ENCODE data around the gene HOXC5.
A peak's percentile ranks its signal among the peaks of the same experiment; 100 is the strongest.

Gene HOXC5

DNA sequence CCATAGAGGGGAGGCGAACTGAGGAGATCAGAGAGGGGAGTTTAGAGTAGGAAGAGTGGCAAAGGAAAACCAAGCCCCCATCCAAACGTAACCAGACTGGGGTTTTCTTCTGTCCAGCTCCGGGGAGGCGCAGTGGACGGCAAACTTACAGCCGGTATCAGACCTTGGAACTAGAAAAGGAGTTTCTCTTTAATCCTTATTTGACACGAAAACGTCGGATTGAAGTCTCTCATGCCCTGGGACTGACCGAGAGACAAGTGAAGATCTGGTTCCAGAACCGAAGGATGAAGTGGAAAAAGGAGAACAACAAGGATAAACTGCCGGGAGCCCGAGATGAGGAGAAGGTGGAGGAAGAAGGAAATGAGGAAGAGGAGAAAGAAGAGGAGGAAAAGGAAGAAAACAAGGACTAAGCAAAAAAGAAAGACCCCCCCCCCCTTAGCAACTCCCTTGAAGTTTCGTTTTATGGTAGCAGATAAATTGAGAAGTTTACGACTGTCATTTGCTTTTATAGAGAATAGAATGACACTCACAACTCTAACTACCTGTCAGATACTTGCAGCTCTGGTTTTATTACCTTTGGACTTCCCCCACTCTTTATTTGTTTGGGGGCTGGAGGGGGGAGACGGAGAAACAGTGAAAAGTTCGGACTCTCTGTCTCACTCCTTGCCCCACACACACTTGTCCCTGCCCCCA is 21.7 kb upstream of the HOXC5 start:
- H3K4me1 ChIP-seq (ENCODE audit: insufficient read depth, low read length): no peaks in the 10 kb centered on the region
- H3K9ac ChIP-seq (ENCODE audit: low read depth, low read length): no peak overlapping the region
- H3K27ac ChIP-seq (ENCODE audit: low read length): no peak overlapping the region
- H3K36me3 ChIP-seq (ENCODE audit: insufficient read depth, low read depth, low read length): no peaks in the 10 kb centered on the region
- no peaks in the 10 kb centered on the region; the same call in 1 of the 2 replicates for H3K9me3 ChIP-seq (ENCODE audit: insufficient read depth, low read depth, low read length)
- no peak overlapping the region for H3K4me3 ChIP-seq (ENCODE audit: low read length)
- peaks cover 100% of the 10 kb centered on the region for H3K27me3 ChIP-seq (ENCODE audit: insufficient read depth, low read length)

DNA sequence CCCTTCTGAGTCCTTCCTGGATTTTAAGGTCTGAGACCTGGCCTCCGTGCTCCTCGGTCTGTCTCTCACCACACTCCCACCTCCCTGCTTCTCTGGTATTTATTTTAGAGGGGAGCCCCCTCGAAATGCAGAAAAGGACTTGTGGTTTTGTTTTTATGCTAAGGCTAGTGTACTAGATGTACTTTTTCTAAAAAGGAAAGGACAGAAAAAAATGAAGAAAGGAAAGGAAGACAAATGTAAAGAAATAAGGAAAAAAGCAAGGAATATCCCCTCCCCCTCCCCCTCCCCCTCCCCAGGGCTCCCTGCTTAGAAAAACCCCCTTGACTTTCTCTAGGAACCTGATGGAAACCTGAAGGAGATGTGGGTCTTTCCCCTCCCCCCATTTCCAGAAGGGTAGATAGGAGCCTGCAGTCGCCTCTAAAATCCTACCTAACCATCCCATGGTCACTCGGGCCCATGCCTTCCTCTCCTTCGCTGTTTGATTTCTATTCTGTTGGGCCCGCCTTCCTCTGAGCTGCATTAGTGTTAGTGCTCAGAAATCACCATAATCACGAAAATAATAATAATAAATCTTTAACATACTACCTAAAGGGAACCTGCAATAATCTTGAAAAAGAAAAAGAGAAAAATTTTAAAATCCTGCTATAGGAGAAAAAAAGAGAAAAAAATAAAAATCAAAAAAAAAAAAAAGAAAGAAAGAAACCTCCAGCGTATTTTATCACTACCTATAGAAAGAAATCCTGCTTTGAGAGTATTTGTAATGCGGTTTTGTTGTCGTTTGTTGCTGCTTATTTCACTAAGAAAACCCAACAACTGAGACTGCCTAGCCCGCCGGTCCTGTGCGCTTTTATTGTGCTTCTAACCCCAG is 21.0 kb upstream of the HOXC5 start:
- Histone ChIP-seq H3K4me1 (ENCODE audit: insufficient read depth, low read length) (no peaks in the 10 kb centered on the region), H3K9me3 (ENCODE audit: insufficient read depth, low read depth, low read length) (no peaks in the 10 kb centered on the region; the same call in 1 of the 2 replicates), H3K36me3 (ENCODE audit: insufficient read depth, low read depth, low read length) (no peaks in the 10 kb centered on the region), H3K27me3 (ENCODE audit: insufficient read depth, low read length) (peaks cover 100% of the 10 kb centered on the region), H3K4me3 (ENCODE audit: low read length) (no peak overlapping the region), H3K27ac (ENCODE audit: low read length) (no peak overlapping the region), H3K9ac (ENCODE audit: low read depth, low read length) (no peak overlapping the region)

DNA sequence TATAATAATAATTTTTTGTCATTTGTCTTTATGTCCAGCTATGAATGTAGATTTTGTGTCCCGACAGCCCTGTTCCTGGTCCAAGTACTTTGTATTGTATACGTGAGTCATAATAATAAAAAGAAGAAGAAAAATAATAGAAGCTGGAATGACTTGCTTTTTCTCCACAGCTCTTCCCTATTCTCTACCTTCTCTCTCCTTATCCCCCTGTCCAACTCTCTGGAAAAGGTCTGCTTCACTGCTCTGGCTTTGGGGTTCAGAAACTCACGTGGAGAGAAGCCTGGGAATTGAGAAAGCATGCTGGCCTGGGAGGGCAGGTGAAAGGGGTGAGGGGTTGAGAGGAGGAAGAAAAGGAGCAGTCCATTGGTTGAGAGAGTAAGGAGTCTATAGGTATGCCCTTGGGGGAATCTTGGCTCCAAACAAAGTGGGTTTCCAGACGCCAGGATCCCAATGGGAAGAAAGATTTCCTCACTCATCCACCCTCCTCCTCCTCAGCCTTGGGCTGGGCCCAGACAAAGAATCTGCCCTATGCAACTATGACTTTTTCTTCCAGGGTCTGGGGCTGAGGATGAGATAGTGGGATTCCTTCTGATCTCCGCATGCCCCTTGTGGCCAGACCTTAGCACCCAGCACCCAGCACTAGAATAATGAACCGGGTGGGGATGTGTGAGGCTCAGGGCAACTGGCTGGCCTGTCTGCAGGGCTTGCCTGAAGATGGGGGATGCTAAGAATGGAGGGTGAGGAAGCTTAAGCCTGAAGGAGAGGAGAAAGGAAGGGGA is 20.0 kb upstream of the HOXC5 start:
- no peak overlapping the region for H3K9ac ChIP-seq (ENCODE audit: low read depth, low read length)
- H3K36me3 ChIP-seq (ENCODE audit: insufficient read depth, low read depth, low read length): no peaks in the 10 kb centered on the region
- no peak overlapping the region for H3K4me3 ChIP-seq (ENCODE audit: low read length)
- peaks cover 100% of the 10 kb centered on the region for H3K27me3 ChIP-seq (ENCODE audit: insufficient read depth, low read length)
- no peaks in the 10 kb centered on the region; the same call in 1 of the 2 replicates for H3K9me3 ChIP-seq (ENCODE audit: insufficient read depth, low read depth, low read length)
- H3K27ac ChIP-seq (ENCODE audit: low read length): no peak overlapping the region
- no peaks in the 10 kb centered on the region for H3K4me1 ChIP-seq (ENCODE audit: insufficient read depth, low read length)

DNA sequence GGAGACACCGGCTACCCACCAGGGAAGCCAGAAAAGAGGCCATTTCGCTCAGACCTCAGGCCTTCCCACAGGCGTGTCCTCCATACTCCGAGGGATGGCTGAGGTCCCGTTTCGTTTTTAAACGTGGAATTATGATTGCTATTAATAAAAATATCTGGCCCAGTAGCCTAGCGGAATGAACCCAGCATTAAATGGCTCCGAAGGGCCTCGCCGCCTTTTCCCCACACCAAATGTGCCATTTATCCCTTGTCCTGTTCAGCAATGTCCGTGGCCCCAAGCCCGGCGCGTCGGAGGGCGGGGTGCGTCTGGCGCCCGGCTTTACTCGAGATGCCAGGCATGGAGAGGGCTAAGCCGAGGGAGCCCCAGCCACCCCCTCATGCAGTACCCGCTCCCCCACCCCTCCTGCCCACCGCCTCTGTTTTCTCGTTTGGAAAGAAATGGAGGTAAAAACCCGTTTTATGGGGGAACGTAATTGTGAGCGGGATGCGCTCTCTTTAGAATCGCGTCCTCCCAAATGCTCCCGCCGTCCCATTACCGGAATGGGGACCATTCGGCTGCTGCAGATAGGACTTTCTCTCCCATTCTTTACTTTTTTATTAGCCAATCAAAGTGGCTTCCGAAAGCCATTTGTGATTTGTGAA is 18.4 kb upstream of the HOXC5 start:
- no peak overlapping the region for H3K9ac ChIP-seq (ENCODE audit: low read depth, low read length)
- H3K36me3 ChIP-seq (ENCODE audit: insufficient read depth, low read depth, low read length): no peaks in the 10 kb centered on the region
- H3K27me3 ChIP-seq (ENCODE audit: insufficient read depth, low read length): peaks cover 100% of the 10 kb centered on the region
- H3K4me1 ChIP-seq (ENCODE audit: insufficient read depth, low read length): peaks cover 3% of the 10 kb centered on the region; the same call in 1 of the 2 replicates
- H3K4me3 ChIP-seq (ENCODE audit: low read length): no peak overlapping the region
- H3K27ac ChIP-seq (ENCODE audit: low read length): no peak overlapping the region
- no peaks in the 10 kb centered on the region; the same call in 1 of the 2 replicates for H3K9me3 ChIP-seq (ENCODE audit: insufficient read depth, low read depth, low read length)

DNA sequence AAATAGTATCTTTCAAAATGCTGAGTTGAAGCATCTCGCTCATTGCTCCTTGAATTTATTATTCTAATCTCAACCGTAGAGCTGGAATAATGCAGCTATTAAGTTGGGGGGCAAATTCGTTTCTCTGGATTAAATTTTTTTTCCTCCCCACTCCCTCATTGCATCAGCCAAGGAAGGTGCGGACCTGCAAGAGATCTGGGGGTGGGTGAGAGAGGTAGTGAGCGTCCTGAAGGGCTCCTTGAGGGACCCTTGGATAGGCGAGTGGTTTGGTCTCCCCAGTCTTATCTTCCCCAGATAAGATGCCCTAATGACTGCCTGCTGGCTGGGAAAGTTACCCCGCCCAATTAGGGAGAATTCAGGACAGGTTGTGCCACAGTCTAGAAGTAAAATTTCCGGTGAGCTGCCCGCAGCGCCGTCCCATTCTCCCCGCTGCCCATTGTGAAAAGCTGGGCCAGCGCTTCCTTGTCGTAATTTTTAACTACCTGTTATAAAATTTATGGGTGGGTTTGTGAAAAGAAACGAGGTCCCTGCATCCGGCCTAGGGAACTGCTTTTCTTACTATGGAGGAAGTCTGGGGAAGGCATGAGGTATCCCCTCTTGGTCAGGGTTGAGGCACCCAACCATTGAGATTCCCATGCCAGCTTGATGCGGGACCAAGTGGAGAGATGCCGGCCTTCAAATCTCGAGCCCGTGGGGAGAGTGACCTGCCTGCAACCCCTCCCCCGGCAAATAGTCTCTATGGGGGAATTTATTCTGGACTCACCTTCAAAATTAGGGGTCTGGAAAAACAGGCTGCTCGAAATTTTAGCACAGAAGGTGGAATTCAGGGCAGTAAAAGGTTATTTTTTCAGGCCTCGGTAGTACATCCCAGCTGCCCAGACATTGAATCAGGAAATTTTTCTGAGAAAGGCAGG is 17.6 kb upstream of the HOXC5 start:
- H3K27ac ChIP-seq (ENCODE audit: low read length): no peak overlapping the region
- H3K27me3 ChIP-seq (ENCODE audit: insufficient read depth, low read length): peaks cover 100% of the 10 kb centered on the region
- peaks cover 3% of the 10 kb centered on the region; the same call in 1 of the 2 replicates for H3K4me1 ChIP-seq (ENCODE audit: insufficient read depth, low read length)
- no peaks in the 10 kb centered on the region for H3K36me3 ChIP-seq (ENCODE audit: insufficient read depth, low read depth, low read length)
- no peaks in the 10 kb centered on the region; the same call in 1 of the 2 replicates for H3K9me3 ChIP-seq (ENCODE audit: insufficient read depth, low read depth, low read length)
- H3K4me3 ChIP-seq (ENCODE audit: low read length): no peak overlapping the region
- no peak overlapping the region for H3K9ac ChIP-seq (ENCODE audit: low read depth, low read length)

DNA sequence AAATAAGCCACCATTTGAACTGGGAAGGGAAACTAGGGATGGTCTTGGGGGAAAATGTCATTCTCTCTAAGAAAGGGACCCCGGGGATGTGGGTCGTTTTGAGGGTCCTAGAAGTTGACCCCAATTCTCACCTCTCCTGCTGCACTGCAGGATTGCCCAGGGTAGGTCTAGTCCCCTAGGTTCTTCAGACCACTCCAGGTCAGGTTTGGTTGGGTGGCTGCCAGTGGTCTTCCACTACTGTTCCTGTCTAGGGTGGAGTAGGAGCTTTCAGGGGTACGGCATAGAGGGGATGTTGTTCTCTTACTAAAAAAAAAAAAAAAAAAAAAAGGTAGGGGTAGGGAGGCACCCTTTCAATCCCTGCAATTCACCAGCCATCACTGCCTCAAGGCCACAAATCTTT is 16.8 kb upstream of the HOXC5 start:
- no peak overlapping the region for H3K4me3 ChIP-seq (ENCODE audit: low read length)
- H3K9ac ChIP-seq (ENCODE audit: low read depth, low read length): no peak overlapping the region
- H3K9me3 ChIP-seq (ENCODE audit: insufficient read depth, low read depth, low read length): no peaks in the 10 kb centered on the region; the same call in 1 of the 2 replicates
- no peak overlapping the region for H3K27ac ChIP-seq (ENCODE audit: low read length)
- peaks cover 100% of the 10 kb centered on the region for H3K27me3 ChIP-seq (ENCODE audit: insufficient read depth, low read length)
- H3K36me3 ChIP-seq (ENCODE audit: insufficient read depth, low read depth, low read length): no peaks in the 10 kb centered on the region
- H3K4me1 ChIP-seq (ENCODE audit: insufficient read depth, low read length): peaks cover 3% of the 10 kb centered on the region; the same call in 1 of the 2 replicates

DNA sequence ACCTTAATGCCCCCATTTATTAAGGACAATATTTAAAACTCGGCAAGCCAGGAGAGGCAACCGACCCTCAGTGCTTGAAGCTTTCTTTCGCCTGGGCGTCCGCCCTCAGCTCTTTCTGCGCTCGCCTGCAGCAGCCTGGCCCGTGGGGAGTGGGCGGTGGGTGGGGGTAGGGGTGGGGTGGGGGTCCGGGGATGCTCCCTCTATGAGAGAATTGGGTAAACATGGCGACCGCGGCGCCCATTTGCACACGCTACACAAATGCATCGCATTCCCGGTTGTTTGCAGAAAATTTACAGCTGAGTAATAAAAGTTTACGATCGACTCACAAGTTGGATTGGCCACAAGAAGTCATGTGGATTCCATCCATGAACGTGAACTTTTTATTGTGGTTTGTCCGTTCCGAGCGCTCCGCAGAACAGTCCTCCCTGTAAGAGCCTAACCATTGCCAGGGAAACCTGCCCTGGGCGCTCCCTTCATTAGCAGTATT is 16.3 kb upstream of the HOXC5 start:
- no peak overlapping the region for H3K27ac ChIP-seq (ENCODE audit: low read length)
- H3K4me3 ChIP-seq (ENCODE audit: low read length): no peak overlapping the region
- no peaks in the 10 kb centered on the region; the same call in 1 of the 2 replicates for H3K9me3 ChIP-seq (ENCODE audit: insufficient read depth, low read depth, low read length)
- H3K4me1 ChIP-seq (ENCODE audit: insufficient read depth, low read length): peaks cover 3% of the 10 kb centered on the region; the same call in 1 of the 2 replicates
- no peaks in the 10 kb centered on the region for H3K36me3 ChIP-seq (ENCODE audit: insufficient read depth, low read depth, low read length)
- peaks cover 100% of the 10 kb centered on the region for H3K27me3 ChIP-seq (ENCODE audit: insufficient read depth, low read length)
- H3K9ac ChIP-seq (ENCODE audit: low read depth, low read length): no peak overlapping the region

DNA sequence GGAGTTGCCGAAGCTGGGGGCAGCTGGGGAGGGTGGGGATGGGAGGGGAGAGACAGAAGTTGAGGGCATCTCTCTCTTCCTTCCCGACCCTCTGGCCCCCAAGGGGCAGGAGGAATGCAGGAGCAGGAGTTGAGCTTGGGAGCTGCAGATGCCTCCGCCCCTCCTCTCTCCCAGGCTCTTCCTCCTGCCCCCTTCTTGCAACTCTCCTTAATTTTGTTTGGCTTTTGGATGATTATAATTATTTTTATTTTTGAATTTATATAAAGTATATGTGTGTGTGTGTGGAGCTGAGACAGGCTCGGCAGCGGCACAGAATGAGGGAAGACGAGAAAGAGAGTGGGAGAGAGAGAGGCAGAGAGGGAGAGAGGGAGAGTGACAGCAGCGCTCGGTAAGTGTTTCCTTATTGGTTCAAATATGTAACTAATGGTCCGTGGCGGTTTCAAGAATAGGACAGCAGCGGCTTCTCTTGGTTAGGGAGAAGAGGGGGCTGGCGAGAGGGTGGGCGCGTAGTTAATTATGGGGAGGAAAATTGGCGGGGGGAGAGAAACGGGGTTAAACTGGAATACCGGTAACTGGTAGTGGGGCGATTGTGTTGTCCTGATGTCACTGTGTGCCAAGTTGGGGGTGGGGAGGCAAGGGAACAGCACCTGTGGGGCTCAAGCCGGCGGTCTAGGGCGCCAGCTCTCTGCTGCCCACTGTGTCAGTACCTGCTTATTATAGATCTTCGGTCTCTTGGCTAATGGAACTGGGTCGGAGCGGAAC is 15.6 kb upstream of the HOXC5 start:
- H3K4me3 ChIP-seq (ENCODE audit: low read length): peak overlapping the region; percentile 51
- peaks cover 3% of the 10 kb centered on the region; the same call in 1 of the 2 replicates for H3K4me1 ChIP-seq (ENCODE audit: insufficient read depth, low read length)
- no peak overlapping the region for H3K9ac ChIP-seq (ENCODE audit: low read depth, low read length)
- H3K9me3 ChIP-seq (ENCODE audit: insufficient read depth, low read depth, low read length): no peaks in the 10 kb centered on the region; the same call in 1 of the 2 replicates
- peaks cover 100% of the 10 kb centered on the region for H3K27me3 ChIP-seq (ENCODE audit: insufficient read depth, low read length)
- H3K27ac ChIP-seq (ENCODE audit: low read length): no peak overlapping the region
- H3K36me3 ChIP-seq (ENCODE audit: insufficient read depth, low read depth, low read length): no peaks in the 10 kb centered on the region

DNA sequence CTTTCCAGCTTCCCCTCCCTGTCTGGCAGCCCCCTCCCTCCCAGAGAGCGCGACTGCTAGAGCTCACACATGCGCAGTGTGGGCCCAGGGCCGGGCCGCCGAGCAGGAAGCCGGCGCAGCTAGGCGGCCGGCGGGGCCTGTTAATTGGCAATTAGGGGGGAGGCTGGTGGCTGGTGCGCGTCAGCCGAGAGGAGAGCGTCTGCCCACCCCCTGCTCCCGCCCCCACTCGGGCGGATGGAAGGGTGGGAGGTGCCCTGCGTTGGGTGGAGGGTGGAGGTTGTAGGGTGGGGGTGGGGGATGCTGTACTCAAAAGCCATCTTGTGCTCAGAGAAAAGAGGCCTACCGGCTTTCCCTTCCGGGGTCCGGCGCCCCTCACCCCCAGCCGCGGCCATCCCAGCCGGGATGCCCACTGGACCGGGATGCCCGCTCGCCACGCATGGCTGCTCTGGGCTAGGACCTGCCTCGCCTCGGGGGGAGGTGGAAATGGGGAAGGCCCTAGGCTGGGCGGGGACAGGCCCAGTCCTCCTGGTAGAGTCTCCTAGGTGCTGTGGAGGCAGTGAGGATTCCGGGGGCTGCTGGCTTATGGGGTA is 14.9 kb upstream of the HOXC5 start:
- H3K27ac ChIP-seq (ENCODE audit: low read length): no peak overlapping the region
- H3K27me3 ChIP-seq (ENCODE audit: insufficient read depth, low read length): peaks cover 100% of the 10 kb centered on the region

More for the DNA sequence above, 14.9 kb upstream of the HOXC5 start:
- H3K36me3 ChIP-seq (ENCODE audit: insufficient read depth, low read depth, low read length): no peaks in the 10 kb centered on the region
- H3K9ac ChIP-seq (ENCODE audit: low read depth, low read length): no peak overlapping the region
- peak overlapping the region; percentile 51; the same call in 1 of the 2 replicates for H3K4me3 ChIP-seq (ENCODE audit: low read length)
- no peaks in the 10 kb centered on the region; the same call in 1 of the 2 replicates for H3K9me3 ChIP-seq (ENCODE audit: insufficient read depth, low read depth, low read length)
- H3K4me1 ChIP-seq (ENCODE audit: insufficient read depth, low read length): peaks cover 3% of the 10 kb centered on the region; the same call in 1 of the 2 replicates
